ENCODE results near the gene CERS1.

CERS1 gene

DNA sequence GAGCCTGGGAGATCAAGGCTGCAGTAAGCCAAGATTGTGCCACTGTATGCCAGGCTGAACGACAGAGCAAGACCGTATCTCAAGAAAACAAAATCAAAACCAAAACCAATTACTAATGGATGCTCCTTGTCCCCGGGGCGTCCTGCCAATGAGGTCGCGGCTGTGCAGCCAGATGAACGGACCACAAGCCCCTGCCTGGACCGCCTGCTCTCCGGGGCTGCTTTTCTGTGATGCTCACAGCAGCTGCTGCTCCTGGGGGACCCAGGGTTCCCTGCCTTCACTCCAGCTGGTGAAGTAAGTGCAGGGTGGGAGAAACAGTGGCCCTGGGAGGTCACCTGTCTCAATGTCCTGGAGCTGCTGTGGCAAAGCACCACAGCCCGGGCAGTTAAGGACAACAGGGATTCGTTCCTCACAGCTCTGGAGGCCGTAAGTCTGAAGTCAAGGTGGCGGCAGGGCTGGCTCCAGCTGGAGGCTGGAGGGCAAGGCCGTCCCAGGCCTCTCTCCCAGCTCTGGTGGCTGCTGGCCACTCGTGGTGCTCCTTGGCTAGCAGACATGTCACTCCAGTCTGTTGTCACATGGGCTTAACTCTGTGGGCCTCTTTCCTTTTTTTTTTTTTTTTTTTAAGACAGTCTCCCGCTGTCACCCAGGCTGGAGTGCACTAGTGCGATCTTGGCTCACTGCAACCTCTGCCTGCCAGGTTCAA, 13.1 kb upstream of the CERS1 start:
- TF ChIP-seq YY1 (IDR thresholded peaks at IDR 0.05; ENCODE audit: low read depth) = no peak
- TF ChIP-seq FOXM1 (IDR thresholded peaks at IDR 0.05; ENCODE audit: borderline replicate concordance, low read depth) = no peak
- TF ChIP-seq, protein P1, sequence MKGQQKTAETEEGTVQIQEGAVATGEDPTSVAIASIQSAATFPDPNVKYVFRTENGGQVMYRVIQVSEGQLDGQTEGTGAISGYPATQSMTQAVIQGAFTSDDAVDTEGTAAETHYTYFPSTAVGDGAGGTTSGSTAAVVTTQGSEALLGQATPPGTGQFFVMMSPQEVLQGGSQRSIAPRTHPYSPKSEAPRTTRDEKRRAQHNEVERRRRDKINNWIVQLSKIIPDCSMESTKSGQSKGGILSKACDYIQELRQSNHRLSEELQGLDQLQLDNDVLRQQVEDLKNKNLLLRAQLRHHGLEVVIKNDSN (IDR thresholded peaks at IDR 0.05) = no peak
- no peak for TF ChIP-seq CREB1 (IDR thresholded peaks at IDR 0.05; ENCODE audit: low read depth)
- no peak for TF ChIP-seq EP300 (IDR thresholded peaks at IDR 0.05; ENCODE audit: borderline replicate concordance)
- TF ChIP-seq REST (IDR thresholded peaks at IDR 0.05; ENCODE audit: low read depth) = no peak
- TF ChIP-seq EGR1 (IDR thresholded peaks at IDR 0.05) = no peak
- TF ChIP-seq RAD21 (IDR thresholded peaks at IDR 0.05; ENCODE audit: low read depth) = no peak
- no peak for TF ChIP-seq CEBPB (IDR thresholded peaks at IDR 0.05)
- no peak for TF ChIP-seq ZBTB7A (IDR thresholded peaks at IDR 0.05; ENCODE audit: low read depth)
- TF ChIP-seq TAF1 (IDR thresholded peaks at IDR 0.05; ENCODE audit: low read depth) = no peak
- TF ChIP-seq TCF12 (IDR thresholded peaks at IDR 0.05; ENCODE audit: low read depth) = no peak
- TF ChIP-seq, protein P2, sequence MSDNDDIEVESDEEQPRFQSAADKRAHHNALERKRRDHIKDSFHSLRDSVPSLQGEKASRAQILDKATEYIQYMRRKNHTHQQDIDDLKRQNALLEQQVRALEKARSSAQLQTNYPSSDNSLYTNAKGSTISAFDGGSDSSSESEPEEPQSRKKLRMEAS (IDR thresholded peaks at IDR 0.05) = no peak
- TF ChIP-seq NFIC (IDR thresholded peaks at IDR 0.05) = no peak
- TF ChIP-seq TEAD4 (IDR thresholded peaks at IDR 0.05) = no peak

- TF ChIP-seq TAF1 (IDR thresholded peaks at IDR 0.05; ENCODE audit: low read depth) = no peak
- TF ChIP-seq CREB1 (IDR thresholded peaks at IDR 0.05; ENCODE audit: low read depth) = no peak
- TF ChIP-seq, protein P1 (IDR thresholded peaks at IDR 0.05) = no peak
Measured at GRCh38 chr19:18906605-18907519, 10.9 kb upstream of the CERS1 start.

- TF ChIP-seq TAF1 (IDR thresholded peaks at IDR 0.05; ENCODE audit: low read depth) (no peak), FOXM1 (IDR thresholded peaks at IDR 0.05; ENCODE audit: borderline replicate concordance, low read depth) (no peak), TCF12 (IDR thresholded peaks at IDR 0.05; ENCODE audit: low read depth) (no peak), EGR1 (IDR thresholded peaks at IDR 0.05) (no peak), RAD21 (IDR thresholded peaks at IDR 0.05; ENCODE audit: low read depth) (no peak), CEBPB (IDR thresholded peaks at IDR 0.05) (no peak), YY1 (IDR thresholded peaks at IDR 0.05; ENCODE audit: low read depth) (no peak), TEAD4 (IDR thresholded peaks at IDR 0.05) (no peak), EP300 (IDR thresholded peaks at IDR 0.05; ENCODE audit: borderline replicate concordance) (no peak), ZBTB7A (IDR thresholded peaks at IDR 0.05; ENCODE audit: low read depth) (no peak), REST (IDR thresholded peaks at IDR 0.05; ENCODE audit: low read depth) (no peak), CREB1 (IDR thresholded peaks at IDR 0.05; ENCODE audit: low read depth) (no peak)
- TF ChIP-seq, protein P1 (IDR thresholded peaks at IDR 0.05) = no peak
- TF ChIP-seq, protein P2 (IDR thresholded peaks at IDR 0.05) = no peak
Measured at GRCh38 chr19:18905513-18906236, 9.7 kb upstream of the CERS1 start.

- no peak for TF ChIP-seq FOXM1 (IDR thresholded peaks at IDR 0.05; ENCODE audit: borderline replicate concordance, low read depth)
- no peak for TF ChIP-seq TCF12 (IDR thresholded peaks at IDR 0.05; ENCODE audit: low read depth)
- no peak for TF ChIP-seq YY1 (IDR thresholded peaks at IDR 0.05; ENCODE audit: low read depth)
- TF ChIP-seq, protein P1 (IDR thresholded peaks at IDR 0.05) = no peak
- no peak for TF ChIP-seq ZBTB7A (IDR thresholded peaks at IDR 0.05; ENCODE audit: low read depth)
- TF ChIP-seq TEAD4 (IDR thresholded peaks at IDR 0.05) = no peak
- TF ChIP-seq, protein P2 (IDR thresholded peaks at IDR 0.05) = no peak
- no peak for TF ChIP-seq NFIC (IDR thresholded peaks at IDR 0.05)
- TF ChIP-seq TAF1 (IDR thresholded peaks at IDR 0.05; ENCODE audit: low read depth) = no peak
- TF ChIP-seq CREB1 (IDR thresholded peaks at IDR 0.05; ENCODE audit: low read depth) = no peak
- no peak for TF ChIP-seq EP300 (IDR thresholded peaks at IDR 0.05; ENCODE audit: borderline replicate concordance)
- TF ChIP-seq RAD21 (IDR thresholded peaks at IDR 0.05; ENCODE audit: low read depth) = no peak
- no peak for TF ChIP-seq CEBPB (IDR thresholded peaks at IDR 0.05)
- TF ChIP-seq REST (IDR thresholded peaks at IDR 0.05; ENCODE audit: low read depth) = no peak
- TF ChIP-seq EGR1 (IDR thresholded peaks at IDR 0.05) = no peak
Measured at GRCh38 chr19:18905058-18905456, 9.1 kb upstream of the CERS1 start.
